Lung (tissue), 12 donors: ENCODE measurements around the gene XK. TPM values are rescaled to one million over a fixed set of nuclear protein-coding genes. Genes with fewer than 3 reads are reported as not detected.
"Not testable (repeated sequence)": the region's sequence is repeated elsewhere in the genome, so short reads cannot be mapped to it uniquely, and the experiment has no call there.

Experiments
- ATAC-seq: fragments of 200-7000 bp; cut with Tn5 transposase; one replicate; pipeline ENCODE4 v1.9.1; 2020; ENCODE audit warnings: moderate number of reproducible peaks; ENCODE audit not compliant: insufficient read depth, low FRiP score
- DNase-seq, 3 donors: peaks; one replicate each; pipeline ENCODE4 v3.0.0-alpha.2; 2013 to 2017
- H3K27ac ChIP-seq, 2 donors: one replicate each; pipeline ENCODE4 v1.5.1; 2013; ENCODE audit warnings: mild to moderate bottlenecking in 2 of 2, moderate library complexity in 2 of 2, control low read depth in 1 of 2, inconsistent platforms in 1 of 2, low read depth in 1 of 2, low read length in 1 of 2
- H3K27me3 ChIP-seq, 3 donors: one replicate each; pipeline ENCODE4 v1.5.1; 2013; ENCODE audit warnings: low read length in 2 of 3; ENCODE audit not compliant: control insufficient read depth in 3 of 3, insufficient read depth in 3 of 3
- H3K36me3 ChIP-seq, 4 donors: one replicate each; pipeline ENCODE4 v1.5.1; 2013; ENCODE audit warnings: low read length in 4 of 4, mild to moderate bottlenecking in 1 of 4, moderate library complexity in 1 of 4; ENCODE audit not compliant: control insufficient read depth in 4 of 4, insufficient read depth in 4 of 4
- H3K4me1 ChIP-seq, 5 donors: one replicate each; pipeline ENCODE4 v1.5.1; 2013; ENCODE audit warnings: low read length in 5 of 5, mild to moderate bottlenecking in 2 of 5, moderate library complexity in 1 of 5; ENCODE audit not compliant: control insufficient read depth in 5 of 5, insufficient read depth in 5 of 5
- H3K4me3 ChIP-seq: one replicate; pipeline ENCODE4 v1.5.1; 2013; ENCODE audit warnings: mild to moderate bottlenecking, control low read depth, moderate library complexity
- H3K9ac ChIP-seq, 2 donors: one replicate each; pipeline ENCODE4 v1.5.1; 2013; ENCODE audit warnings: low read length in 2 of 2, control low read depth in 1 of 2; ENCODE audit not compliant: insufficient read depth in 1 of 2
- H3K9me3 ChIP-seq, 4 donors: one replicate each; pipeline ENCODE4 v1.5.1; 2013; ENCODE audit warnings: low read length in 3 of 4, mild to moderate bottlenecking in 1 of 4, moderate library complexity in 1 of 4; ENCODE audit not compliant: control insufficient read depth in 4 of 4, insufficient read depth in 3 of 4
- WGBS, 2 donors: extraction: QIAGEN DNeasy Blood & Tissue Kit; methylation state at CpG; one replicate each; pipeline ENCODE4 v1.1.7; 2013; 5-methylcytosine and 5-hydroxymethylcytosine counted together
- polyA plus RNA-seq, 2 donors: library from polyadenylated mRNA; stranded (reverse); fragments of 200-250 nt; gene quantifications; one replicate each; pipeline ENCODE4 v1.2.1, GENCODE V29; 2013
- total RNA-seq, 2 donors: library from RNA; depleted of rRNA in 1 of 2; stranded (reverse); fragments of >200 nt in 1 of 2; gene quantifications; one replicate each; pipeline ENCODE4 v1.2.1, GENCODE V29; 2014 to 2021
- TF ChIP-seq, protein P1 (sequence below): IDR thresholded peaks from 2 replicates; pipeline ENCODE4 v1.5.1; 2012; ENCODE audit warnings: mild to moderate bottlenecking; ENCODE audit errors: control extremely low read depth, extremely low read depth
- donor health status: control.
- donor health status: control.
- donor health status: Bipolar disorder and iron deficiency.
- donor health status: healthy.
- donor health status: DM: yes; HTN: yes; CAD: no.

Gene XK
- total and polyA plus RNA-seq, 4 donors, result 0.86 to 7.3 (median 2.1) TPM

DNA sequence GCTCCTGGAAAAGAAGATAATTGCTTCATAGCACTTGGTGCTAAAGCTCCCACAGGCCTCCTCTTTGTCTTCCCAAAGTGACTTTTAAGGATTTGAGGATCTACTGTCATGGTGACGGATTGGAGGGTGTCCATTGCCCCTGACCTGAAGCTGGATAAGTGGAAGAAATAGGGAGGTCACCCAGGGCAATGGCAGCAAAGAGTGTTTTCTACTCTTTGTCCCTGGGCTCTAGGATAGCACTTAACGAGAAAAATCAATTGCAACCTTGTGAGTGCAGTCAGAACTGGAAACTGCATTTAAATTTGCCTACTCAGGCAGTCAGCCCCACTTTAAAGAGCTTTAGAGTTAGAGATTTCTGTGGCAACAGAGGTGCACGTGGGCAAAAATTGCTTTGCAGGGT is 43.7 kb upstream of the XK start:
- Histone ChIP-seq H3K4me1 (peaks cover 0 to 1% (median 0%) of the 10 kb centered on the region in 5 donors), H3K9ac (no peak overlapping the region), H3K27ac (no peak overlapping the region), H3K27me3 (peaks cover 0 to 4% (median 0%) of the 10 kb centered on the region in 3 donors), H3K9me3 (no peaks in the 10 kb centered on the region), H3K36me3 (no peaks in the 10 kb centered on the region), H3K4me3 (no peak overlapping the region)
- TF ChIP-seq, protein P1, sequence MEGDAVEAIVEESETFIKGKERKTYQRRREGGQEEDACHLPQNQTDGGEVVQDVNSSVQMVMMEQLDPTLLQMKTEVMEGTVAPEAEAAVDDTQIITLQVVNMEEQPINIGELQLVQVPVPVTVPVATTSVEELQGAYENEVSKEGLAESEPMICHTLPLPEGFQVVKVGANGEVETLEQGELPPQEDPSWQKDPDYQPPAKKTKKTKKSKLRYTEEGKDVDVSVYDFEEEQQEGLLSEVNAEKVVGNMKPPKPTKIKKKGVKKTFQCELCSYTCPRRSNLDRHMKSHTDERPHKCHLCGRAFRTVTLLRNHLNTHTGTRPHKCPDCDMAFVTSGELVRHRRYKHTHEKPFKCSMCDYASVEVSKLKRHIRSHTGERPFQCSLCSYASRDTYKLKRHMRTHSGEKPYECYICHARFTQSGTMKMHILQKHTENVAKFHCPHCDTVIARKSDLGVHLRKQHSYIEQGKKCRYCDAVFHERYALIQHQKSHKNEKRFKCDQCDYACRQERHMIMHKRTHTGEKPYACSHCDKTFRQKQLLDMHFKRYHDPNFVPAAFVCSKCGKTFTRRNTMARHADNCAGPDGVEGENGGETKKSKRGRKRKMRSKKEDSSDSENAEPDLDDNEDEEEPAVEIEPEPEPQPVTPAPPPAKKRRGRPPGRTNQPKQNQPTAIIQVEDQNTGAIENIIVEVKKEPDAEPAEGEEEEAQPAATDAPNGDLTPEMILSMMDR, result no peak
- ATAC-seq (no peak), DNase-seq (no peak)
- 52 to 92% methylated on average over 3 of the region's 3 CpGs for WGBS, 2 donors

DNA sequence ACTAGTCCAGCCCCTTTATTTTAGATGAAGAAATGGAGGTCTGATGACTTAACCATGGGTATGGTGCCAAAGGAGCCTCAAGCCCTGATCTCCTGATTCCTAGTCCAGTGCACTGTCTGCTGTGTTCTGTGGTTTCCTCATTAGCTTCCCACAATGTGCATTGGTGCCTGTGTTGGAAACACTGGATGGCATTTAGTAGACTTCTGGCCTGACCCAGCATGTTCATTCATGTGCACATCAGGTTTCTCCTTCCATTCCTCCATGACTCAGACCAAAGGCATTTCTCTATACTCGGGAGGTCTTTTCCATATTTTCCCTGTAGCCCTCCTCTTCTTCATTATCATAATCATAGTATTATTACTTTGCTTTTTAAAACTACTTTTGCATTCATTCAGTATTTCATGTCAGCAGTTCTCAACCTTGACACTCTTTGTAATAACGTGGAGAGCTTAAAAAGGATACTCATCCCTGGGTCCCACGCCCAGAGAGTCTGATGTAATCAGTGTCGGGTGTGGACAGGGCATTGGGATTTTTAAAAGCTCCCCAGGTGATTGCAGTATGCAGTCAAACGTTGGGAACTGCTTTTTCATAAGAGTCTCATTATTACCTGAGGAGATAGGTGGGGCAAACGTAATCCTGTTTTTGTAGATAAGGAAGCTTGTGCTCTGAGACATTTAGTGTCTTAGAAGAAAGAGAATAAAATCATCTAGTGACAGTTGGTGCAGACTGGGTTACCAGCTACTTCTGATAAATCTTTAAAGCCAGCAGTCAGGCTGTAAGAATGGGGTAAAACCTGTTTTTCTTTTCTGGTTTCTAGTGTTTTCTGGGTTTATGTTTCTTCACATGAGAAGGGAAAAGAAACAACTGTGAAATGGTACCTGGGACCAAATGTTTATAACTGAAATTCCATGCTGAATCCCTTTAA is 40.9 kb upstream of the XK start:
- Histone ChIP-seq H3K27ac (no peak overlapping the region), H3K9ac (no peak overlapping the region), H3K9me3 (no peaks in the 10 kb centered on the region), H3K4me1 (no peaks in the 10 kb centered on the region), H3K36me3 (no peaks in the 10 kb centered on the region), H3K4me3 (no peak overlapping the region), H3K27me3 (peaks cover 0 to 4% (median 0%) of the 10 kb centered on the region in 3 donors)
- peak in 1 of 3 donors; percentile 23 for DNase-seq
- TF ChIP-seq, protein P1, result no peak
- ATAC-seq, result no peak
- 48 to 76% methylated on average over 6 of the region's 6 CpGs for WGBS, 2 donors

DNA sequence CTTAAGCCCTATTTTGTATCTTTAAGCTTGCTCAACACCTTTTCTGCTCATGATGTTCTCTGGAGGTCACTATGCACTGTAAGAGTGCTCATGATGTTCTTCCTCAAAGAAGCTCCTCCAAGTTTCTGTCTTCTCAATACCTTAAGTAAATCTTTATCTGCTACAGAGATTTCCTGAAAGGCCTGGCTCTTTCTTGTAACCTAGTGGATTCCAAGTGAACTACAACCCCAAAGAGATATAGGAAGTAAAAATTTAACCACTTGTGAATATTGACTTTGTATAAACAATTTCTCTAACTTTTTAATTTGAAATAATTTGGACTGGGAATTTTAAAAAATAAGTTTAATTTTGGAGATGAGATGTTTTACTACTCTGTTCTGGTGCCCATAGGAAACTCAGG is 39.3 kb upstream of the XK start:
- Histone ChIP-seq H3K4me3 (no peak overlapping the region), H3K36me3 (no peaks in the 10 kb centered on the region), H3K27me3 (peaks cover 0 to 4% (median 0%) of the 10 kb centered on the region in 3 donors), H3K9me3 (no peaks in the 10 kb centered on the region), H3K9ac (no peak overlapping the region), H3K4me1 (no peaks in the 10 kb centered on the region), H3K27ac (no peak overlapping the region)
- DNase-seq, result no peak
- TF ChIP-seq, protein P1, result no peak
- ATAC-seq, result no peak

DNA sequence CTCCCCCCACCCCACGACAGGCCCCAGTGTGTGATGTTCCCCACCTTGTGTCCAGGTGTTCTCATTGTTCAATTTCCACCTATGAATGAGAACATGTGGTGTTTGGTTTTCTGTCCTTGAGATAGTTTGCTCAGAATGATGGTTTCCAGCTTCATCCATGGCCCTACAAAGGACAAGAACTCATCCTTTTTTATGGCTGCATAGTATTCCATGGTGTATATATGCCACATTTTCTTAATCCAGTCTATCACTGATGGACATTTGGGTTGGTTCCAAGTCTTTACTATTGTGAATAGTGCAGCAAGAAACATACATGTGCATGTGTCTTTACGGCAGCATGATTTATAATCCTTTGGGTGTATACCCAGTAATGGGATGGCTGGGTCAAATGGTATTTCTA is 34.7 kb upstream of the XK start:
- not testable (repeated sequence) for H3K27me3 ChIP-seq, H3K9me3 ChIP-seq, H3K27ac ChIP-seq, H3K4me1 ChIP-seq, DNase-seq, H3K36me3 ChIP-seq, ATAC-seq, H3K4me3 ChIP-seq, H3K9ac ChIP-seq
- 87 to 100% methylated on average over 2 of the region's 2 CpGs for WGBS, 2 donors
